HL-60 (cell line): ENCODE results near the gene HTR4.

Source experiments
- DNase-seq, 2 experiments: peaks; one replicate each; pipeline ENCODE4 v3.0.0-alpha.2; 2010 to 2020; ENCODE audit warnings: low read depth in 1 of 2, low spot score in 1 of 2
- H3K27ac ChIP-seq: fragments of 250-450 bp; sonication (Bioruptor Pico); replicated peaks from 2 replicates; pipeline ENCODE4 v1.5.1; 2020; ENCODE audit warnings: mild to moderate bottlenecking, moderate library complexity
- H3K27me3 ChIP-seq: fragments of 250-450 bp; sonication (Bioruptor Pico); 2 replicates; pipeline ENCODE4 v1.5.1; 2021; ENCODE audit warnings: mild to moderate bottlenecking, moderate library complexity; ENCODE audit not compliant: insufficient read depth, poor library complexity, severe bottlenecking
- H3K4me3 ChIP-seq: replicated peaks from 2 replicates; pipeline ENCODE4 v1.5.1; 2011; ENCODE audit warnings: mild to moderate bottlenecking, control low read depth, low read length; ENCODE audit not compliant: insufficient read depth
- GABPA ChIP-seq: IDR thresholded peaks from 2 replicates; pipeline ENCODE4 v1.6.1; 2012; ENCODE audit warnings: low read depth
- POLR2AphosphoS5 ChIP-seq: IDR thresholded peaks from 2 replicates; pipeline ENCODE4 v1.6.1; 2012; ENCODE audit warnings: low read depth
- SPI1 ChIP-seq: IDR thresholded peaks from 2 replicates; pipeline ENCODE4 v1.6.1; 2012; ENCODE audit warnings: low read depth, mild to moderate bottlenecking, borderline replicate concordance
- TF ChIP-seq, protein P1 (sequence below): IDR thresholded peaks from one replicate; pipeline ENCODE4 v1.5.1; 2011; ENCODE audit warnings: low read length, control low read depth, inconsistent platforms; ENCODE audit not compliant: insufficient read depth
- TF ChIP-seq, protein P2 (sequence below): IDR thresholded peaks from 2 replicates; pipeline ENCODE4 v1.6.1; 2012; ENCODE audit warnings: low read depth; ENCODE audit not compliant: insufficient replicate concordance

The HTR4 gene

DNA sequence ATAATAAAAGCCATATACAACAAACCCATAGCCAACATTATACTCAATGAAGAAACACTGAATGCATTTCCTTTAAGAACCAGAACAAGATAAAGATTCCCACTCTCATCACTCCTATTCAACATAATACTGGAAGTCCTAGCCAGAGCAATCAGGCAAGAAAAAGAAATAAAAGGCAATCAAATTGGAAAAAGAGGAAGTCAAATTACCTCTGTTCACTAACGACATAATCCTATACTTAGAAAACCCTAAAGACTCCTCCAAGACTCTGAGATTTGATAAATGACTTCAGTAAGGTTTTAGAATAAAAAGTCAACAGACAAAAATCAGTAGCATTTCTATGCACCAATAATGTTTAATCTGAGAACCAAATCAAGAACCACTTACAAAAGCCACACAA is 36.6 kb upstream of the HTR4 start:
- no peaks in the 10 kb centered on the region for H3K27me3 ChIP-seq
- no peak for DNase-seq
- H3K4me3 ChIP-seq: no peak overlapping the region
- no peak overlapping the region for H3K27ac ChIP-seq
- TF ChIP-seq GABPA (no peak), SPI1 (peak; percentile 61; the same call in 1 of the 2 replicates)
- TF ChIP-seq, protein P1, sequence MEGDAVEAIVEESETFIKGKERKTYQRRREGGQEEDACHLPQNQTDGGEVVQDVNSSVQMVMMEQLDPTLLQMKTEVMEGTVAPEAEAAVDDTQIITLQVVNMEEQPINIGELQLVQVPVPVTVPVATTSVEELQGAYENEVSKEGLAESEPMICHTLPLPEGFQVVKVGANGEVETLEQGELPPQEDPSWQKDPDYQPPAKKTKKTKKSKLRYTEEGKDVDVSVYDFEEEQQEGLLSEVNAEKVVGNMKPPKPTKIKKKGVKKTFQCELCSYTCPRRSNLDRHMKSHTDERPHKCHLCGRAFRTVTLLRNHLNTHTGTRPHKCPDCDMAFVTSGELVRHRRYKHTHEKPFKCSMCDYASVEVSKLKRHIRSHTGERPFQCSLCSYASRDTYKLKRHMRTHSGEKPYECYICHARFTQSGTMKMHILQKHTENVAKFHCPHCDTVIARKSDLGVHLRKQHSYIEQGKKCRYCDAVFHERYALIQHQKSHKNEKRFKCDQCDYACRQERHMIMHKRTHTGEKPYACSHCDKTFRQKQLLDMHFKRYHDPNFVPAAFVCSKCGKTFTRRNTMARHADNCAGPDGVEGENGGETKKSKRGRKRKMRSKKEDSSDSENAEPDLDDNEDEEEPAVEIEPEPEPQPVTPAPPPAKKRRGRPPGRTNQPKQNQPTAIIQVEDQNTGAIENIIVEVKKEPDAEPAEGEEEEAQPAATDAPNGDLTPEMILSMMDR: no peak
- TF ChIP-seq, protein P2, sequence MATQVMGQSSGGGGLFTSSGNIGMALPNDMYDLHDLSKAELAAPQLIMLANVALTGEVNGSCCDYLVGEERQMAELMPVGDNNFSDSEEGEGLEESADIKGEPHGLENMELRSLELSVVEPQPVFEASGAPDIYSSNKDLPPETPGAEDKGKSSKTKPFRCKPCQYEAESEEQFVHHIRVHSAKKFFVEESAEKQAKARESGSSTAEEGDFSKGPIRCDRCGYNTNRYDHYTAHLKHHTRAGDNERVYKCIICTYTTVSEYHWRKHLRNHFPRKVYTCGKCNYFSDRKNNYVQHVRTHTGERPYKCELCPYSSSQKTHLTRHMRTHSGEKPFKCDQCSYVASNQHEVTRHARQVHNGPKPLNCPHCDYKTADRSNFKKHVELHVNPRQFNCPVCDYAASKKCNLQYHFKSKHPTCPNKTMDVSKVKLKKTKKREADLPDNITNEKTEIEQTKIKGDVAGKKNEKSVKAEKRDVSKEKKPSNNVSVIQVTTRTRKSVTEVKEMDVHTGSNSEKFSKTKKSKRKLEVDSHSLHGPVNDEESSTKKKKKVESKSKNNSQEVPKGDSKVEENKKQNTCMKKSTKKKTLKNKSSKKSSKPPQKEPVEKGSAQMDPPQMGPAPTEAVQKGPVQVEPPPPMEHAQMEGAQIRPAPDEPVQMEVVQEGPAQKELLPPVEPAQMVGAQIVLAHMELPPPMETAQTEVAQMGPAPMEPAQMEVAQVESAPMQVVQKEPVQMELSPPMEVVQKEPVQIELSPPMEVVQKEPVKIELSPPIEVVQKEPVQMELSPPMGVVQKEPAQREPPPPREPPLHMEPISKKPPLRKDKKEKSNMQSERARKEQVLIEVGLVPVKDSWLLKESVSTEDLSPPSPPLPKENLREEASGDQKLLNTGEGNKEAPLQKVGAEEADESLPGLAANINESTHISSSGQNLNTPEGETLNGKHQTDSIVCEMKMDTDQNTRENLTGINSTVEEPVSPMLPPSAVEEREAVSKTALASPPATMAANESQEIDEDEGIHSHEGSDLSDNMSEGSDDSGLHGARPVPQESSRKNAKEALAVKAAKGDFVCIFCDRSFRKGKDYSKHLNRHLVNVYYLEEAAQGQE: no peak

DNA sequence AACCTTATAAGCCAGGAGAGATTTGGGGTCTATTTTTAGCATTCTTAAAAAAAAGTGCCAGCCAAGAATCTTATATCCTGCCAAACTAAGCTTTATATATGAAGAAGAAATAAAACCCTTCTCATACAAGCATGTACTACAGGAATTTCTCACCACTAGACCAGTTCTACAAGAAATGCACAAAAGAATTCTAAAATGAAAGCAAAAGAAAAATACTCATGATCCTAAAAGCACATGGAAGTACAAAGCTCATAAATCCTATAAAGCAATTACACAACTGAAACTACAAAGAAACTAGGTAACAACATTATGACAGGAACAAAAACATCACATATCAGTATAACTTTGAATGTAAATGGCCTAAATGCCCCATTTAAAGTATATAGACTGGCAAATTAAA is 34.5 kb upstream of the HTR4 start:
- Histone ChIP-seq H3K4me3 (no peak overlapping the region), H3K27me3 (no peaks in the 10 kb centered on the region), H3K27ac (no peak overlapping the region)
- DNase-seq: no peak
- TF ChIP-seq, protein P2: no peak
- TF ChIP-seq POLR2AphosphoS5: no peak
- no peak for TF ChIP-seq SPI1
- TF ChIP-seq, protein P1: no peak
- TF ChIP-seq GABPA: no peak

DNA sequence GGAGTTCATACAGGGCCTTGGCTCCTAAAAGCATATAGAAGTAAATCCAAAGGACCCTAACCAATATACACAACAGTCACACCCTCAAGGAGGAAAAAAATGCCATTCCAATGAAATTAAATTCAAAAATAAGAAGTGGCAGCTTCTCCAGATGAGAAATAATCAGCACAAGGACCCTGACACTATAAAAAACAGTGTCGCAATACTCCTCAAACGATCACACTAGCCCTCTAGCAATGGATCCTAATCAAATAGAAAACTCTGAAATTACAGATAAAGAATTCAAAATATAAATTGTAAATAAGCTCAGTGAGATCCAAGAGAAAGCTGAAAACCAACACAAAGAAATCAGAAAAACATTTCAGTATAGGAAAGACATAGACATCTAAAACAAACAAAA is 33.5 kb upstream of the HTR4 start:
- H3K4me3 ChIP-seq: no peak overlapping the region
- TF ChIP-seq POLR2AphosphoS5: no peak

DNA sequence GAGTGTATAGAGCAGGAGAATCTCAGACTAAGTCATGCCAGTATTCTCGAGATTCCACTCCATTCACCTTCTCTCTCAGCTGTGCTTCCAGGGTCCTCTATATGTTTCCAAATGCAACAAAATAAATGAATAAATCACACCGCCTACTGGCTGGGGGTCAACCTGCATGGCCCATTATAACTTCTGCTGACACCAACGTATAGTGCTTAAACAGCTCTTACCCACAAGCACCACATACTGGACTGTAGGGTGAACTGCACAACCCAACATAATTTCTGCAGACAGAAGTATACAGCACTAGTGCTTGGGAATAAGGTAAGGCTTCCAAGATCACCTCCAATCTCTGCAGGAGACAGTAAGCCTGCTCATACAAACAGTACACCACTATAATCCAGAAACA is 33.1 kb upstream of the HTR4 start:
- Histone ChIP-seq H3K27ac (no peak overlapping the region), H3K27me3 (no peaks in the 10 kb centered on the region), H3K4me3 (no peak overlapping the region)
- DNase-seq: peak; percentile 7 to 38
- TF ChIP-seq, protein P2: no peak
- TF ChIP-seq, protein P1: peak; percentile 34

More for the DNA sequence above, 33.5 kb upstream of the HTR4 start:
- Histone ChIP-seq H3K27me3 (no peaks in the 10 kb centered on the region), H3K27ac (no peak overlapping the region)
- DNase-seq: no peak
